B cell (primary cell): Measurements from ENCODE around the gene MYL6B. TPM values are rescaled to one million over a fixed set of nuclear protein-coding genes. Genes with fewer than 3 reads are reported as not detected.
A peak's percentile ranks its signal among the peaks of the same experiment; 100 is the strongest.

Source experiments
- ATAC-seq: fragments of 200-7000 bp; cut with Tn5 transposase; one replicate; pipeline ENCODE4 v1.10.0; 2021; ENCODE audit warnings: low read depth, mild to moderate bottlenecking, moderate number of reproducible peaks, moderate library complexity
- CTCF ChIA-PET: fragments of 350-600 bp; sonication (Branson Sonifier 250); formaldehyde crosslinking; loops from one replicate; lab custom pipeline; 2021; ENCODE audit warnings: antibody characterized with exemption, inconsistent platforms; lab: Charles Lee
- POLR2A ChIA-PET: fragments of 350-600 bp; sonication (Branson Sonifier 250); formaldehyde crosslinking; loops from one replicate; lab custom pipeline; 2021; ENCODE audit warnings: antibody characterized with exemption; lab: Charles Lee
- DNase-seq: peaks from one replicate; pipeline ENCODE4 v3.0.0; 2013
- H2AFZ ChIP-seq: 2 replicates; pipeline ENCODE4 v1.6.1; 2012; ENCODE audit warnings: mild to moderate bottlenecking, low read depth, low read length; ENCODE audit not compliant: insufficient read depth, poor library complexity, severe bottlenecking
- H3K27ac ChIP-seq, 2 donors: 1 replicate in 1 of 2; 2 replicates in 1 of 2; pipeline ENCODE4 v1.5.1; 2012 to 2013; ENCODE audit warnings: low read length in 2 of 2, mild to moderate bottlenecking in 2 of 2, moderate library complexity in 1 of 2
- H3K27me3 ChIP-seq, 4 experiments: fragments of 200-600 bp in 1 of 4; sonication (generic) in 1 of 4; replicated peaks in 1 of 4; 1 replicate in 2 of 4; 2 replicates in 2 of 4; pipeline versions ENCODE4 v1.6.1 to v1.7.0; 2013 to 2016; ENCODE audit warnings: low read length in 3 of 4, mild to moderate bottlenecking in 2 of 4, mixed read lengths in 1 of 4, moderate library complexity in 1 of 4; ENCODE audit not compliant: insufficient read depth in 4 of 4, control insufficient read depth in 3 of 4; ENCODE audit errors: control extremely low read depth in 1 of 4
- H3K36me3 ChIP-seq, 2 experiments: replicated peaks in 1 of 2; 1 replicate in 1 of 2; 2 replicates in 1 of 2; pipeline versions ENCODE4 v1.6.1 to v1.7.1; 2013; ENCODE audit warnings: low read length in 1 of 2; ENCODE audit not compliant: insufficient read depth in 2 of 2, control insufficient read depth in 1 of 2; ENCODE audit errors: control extremely low read depth in 1 of 2, extremely low read depth in 1 of 2
- H3K4me1 ChIP-seq, 2 donors: fragments of 200-600 bp in 1 of 2; sonication (generic) in 1 of 2; 1 replicate in 1 of 2; 2 replicates in 1 of 2; pipeline versions ENCODE4 v1.5.1 to v1.6.1; 2013 to 2017; ENCODE audit warnings: low read length in 2 of 2; ENCODE audit not compliant: control insufficient read depth in 2 of 2, insufficient read depth in 2 of 2
- H3K4me2 ChIP-seq: replicated peaks from 2 replicates; pipeline ENCODE3; 2012; ENCODE audit warnings: mild to moderate bottlenecking, low read depth, low read length; ENCODE audit not compliant: poor library complexity, severe bottlenecking
- H3K4me3 ChIP-seq, 5 experiments: fragments of 200-600 bp in 1 of 5; sonication (generic) in 1 of 5; 1 replicate in 3 of 5; 2 replicates in 2 of 5; pipeline versions ENCODE4 v1.5.1 to v1.7.0; 2011 to 2016; ENCODE audit warnings: low read length in 4 of 5, mild to moderate bottlenecking in 4 of 5, low read depth in 2 of 5, control low read depth in 1 of 5, moderate library complexity in 1 of 5; ENCODE audit not compliant: insufficient read depth in 1 of 5; ENCODE audit errors: control extremely low read depth in 1 of 5, extremely low read depth in 1 of 5
- H3K79me2 ChIP-seq: fragments of 200-600 bp; sonication (generic); one replicate; pipeline ENCODE4 v1.6.0; 2016; ENCODE audit warnings: low read length; ENCODE audit not compliant: control insufficient read depth, insufficient read depth
- H3K9ac ChIP-seq: fragments of 200-600 bp; sonication (generic); 2 replicates; pipeline ENCODE4 v1.6.1; 2017; ENCODE audit warnings: mild to moderate bottlenecking, low read length, moderate library complexity
- H3K9me3 ChIP-seq, 3 donors: one replicate each; pipeline versions ENCODE4 v1.6.1 to v1.7.1; 2013; ENCODE audit warnings: low read length in 2 of 3; ENCODE audit not compliant: control insufficient read depth in 2 of 3, insufficient read depth in 1 of 3; ENCODE audit errors: control extremely low read depth in 1 of 3
- H4K20me1 ChIP-seq: 2 replicates; pipeline ENCODE4 v1.6.0; 2012; ENCODE audit warnings: mild to moderate bottlenecking, low read length; ENCODE audit not compliant: insufficient read depth, control insufficient read depth, poor library complexity, severe bottlenecking
- H3K27ac Mint-ChIP-seq: one replicate; pipeline ENCODE4 v1.8.0; 2021; ENCODE audit warnings: mixed read lengths
- H3K27me3 Mint-ChIP-seq: one replicate; pipeline ENCODE4 v1.8.0; 2021; ENCODE audit warnings: mixed read lengths
- H3K4me1 Mint-ChIP-seq: one replicate; pipeline ENCODE4 v1.8.0; 2021; ENCODE audit warnings: mixed read lengths
- H3K4me3 Mint-ChIP-seq: one replicate; pipeline ENCODE4 v1.8.0; 2021; ENCODE audit warnings: mixed read lengths
- H3K9me3 Mint-ChIP-seq: one replicate; pipeline ENCODE4 v1.8.0; 2022; ENCODE audit warnings: mixed read lengths; ENCODE audit not compliant: insufficient read depth
- EZH2 ChIP-seq: IDR thresholded peaks from 2 replicates; pipeline ENCODE4 v1.6.1; 2012; ENCODE audit warnings: borderline replicate concordance, low read depth, mild to moderate bottlenecking, moderate library complexity, low read length; ENCODE audit not compliant: insufficient read depth, poor library complexity, severe bottlenecking
- WGBS: methylation state at CpG from one replicate; pipeline ENCODE4 v1.1.5; 2013; ENCODE audit warnings: missing lambda C conversion rate; ENCODE audit not compliant: insufficient coverage; 5-methylcytosine and 5-hydroxymethylcytosine counted together
- intact Hi-C: fragments of 100-400 bp; cut with micrococcal nuclease; formaldehyde crosslinking; loops from one replicate; pipeline ENCODE4 v1.10.0; 2022
- polyA plus RNA-seq: library from polyadenylated mRNA; depleted of rRNA; stranded (reverse); fragments of >200 nt; gene quantifications from 2 replicates; pipeline ENCODE4 v1.2.3, GENCODE V29; 2012
- total RNA-seq, 2 donors: library from RNA; stranded (reverse); fragments of 120-200 nt in 1 of 2; gene quantifications; 1 replicate in 1 of 2; 2 replicates in 1 of 2; pipeline versions ENCODE4 v1.2.3 to v1.2.4, GENCODE V29; 2013 to 2022
- TF ChIP-seq, protein P1 (sequence below): fragments of 200-600 bp; IDR thresholded peaks from one replicate; pipeline ENCODE4 v1.8.0; 2022; ENCODE audit warnings: antibody characterized with exemption, mild to moderate bottlenecking

The MYL6B gene
- total and polyA plus RNA-seq, 2 donors (not counting 1 experiment from before 2014, with no cell fraction given) = 25.7 to 27.8 TPM

DNA sequence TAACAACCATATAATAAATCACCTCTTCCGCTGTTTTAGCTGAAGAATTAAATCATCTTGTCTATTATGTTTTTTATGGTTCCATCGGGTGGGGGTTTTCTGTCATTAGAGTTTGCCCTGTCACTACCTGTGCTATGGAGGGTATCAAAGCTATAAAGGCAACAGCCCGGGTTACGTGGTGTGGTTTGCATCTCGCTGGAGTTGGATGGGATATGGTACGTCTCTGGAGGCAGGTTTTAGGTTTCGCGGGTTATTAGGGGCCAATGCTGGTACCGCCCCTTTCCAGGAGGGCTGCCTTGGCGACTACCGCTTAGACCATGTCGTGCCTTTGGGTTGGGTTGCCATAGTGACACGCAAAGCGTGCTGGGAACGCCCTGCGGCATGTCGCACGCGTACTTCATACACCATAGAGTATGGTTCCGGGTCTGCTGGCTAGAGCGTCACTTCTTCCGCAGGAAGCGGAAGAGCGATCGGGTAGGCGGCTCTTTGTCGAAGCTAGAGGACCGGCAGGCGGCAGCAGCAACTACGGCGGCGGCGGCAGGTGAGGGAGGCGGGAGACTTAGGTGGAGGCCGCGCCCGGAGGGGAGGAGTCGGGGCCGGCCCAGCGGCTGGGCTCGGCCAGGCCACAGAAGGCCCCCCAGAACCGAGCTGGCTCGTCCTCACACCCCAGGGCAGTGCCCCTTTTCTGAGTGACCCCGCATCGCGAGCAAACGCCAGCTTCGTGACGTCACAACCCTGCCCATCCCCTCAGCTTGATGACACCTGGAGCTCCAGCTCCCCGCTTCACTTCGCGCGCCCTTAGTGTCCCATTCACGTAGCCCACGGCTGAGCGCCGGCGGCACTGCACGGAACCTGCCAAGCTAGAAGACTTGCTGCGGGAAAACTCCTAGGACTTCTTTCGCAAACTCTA lies 34.4 kb upstream of the MYL6B start, which contains the start of gene ZC3H10:
ZC3H10 (plus strand) TSS at position 489 of the 910 bp plus-strand sequence. CDS start 2,297 bp downstream, outside the sequence.
- Histone ChIP-seq H3K4me3 (peak within 1 kb of the TSS; percentile 66 to 99 (median 97)), H3K4me2 (peak within 1 kb of the TSS; percentile 85), H3K9me3 (no peaks in the 10 kb centered on the region), H4K20me1 (peaks cover 4% of the 10 kb centered on the region), H3K9ac (peak within 1 kb of the TSS; percentile 95), H3K36me3 (peaks cover 0 to 36% of the 10 kb centered on the region in 2 experiments), H3K79me2 (peaks cover 48% of the 10 kb centered on the region), H2AFZ (peak within 1 kb of the TSS; percentile 79), H3K27ac (peak within 1 kb of the TSS; percentile 94 to 95), H3K27me3 (no peaks in the 10 kb centered on the region), H3K4me1 (peaks cover 17 to 30% of the 10 kb centered on the region in 2 donors)
- DNase-seq (peak; percentile 99), ATAC-seq (peak; percentile 76)
- Mint-ChIP-seq H3K9me3 (no peaks in the 10 kb centered on the region), H3K27me3 (no peaks in the 10 kb centered on the region), H3K4me3 (peak within 1 kb of the TSS; percentile 99), H3K4me1 (peaks cover 36% of the 10 kb centered on the region), H3K27ac (peak within 1 kb of the TSS; percentile 99)
- intact Hi-C loops = loop anchor here (1.0 to 5.0 kb wide), 17 partner anchors 8 to 1634 kb away; partner anchors contain the start of genes ANKRD52, CDK4, COQ10A and CS
- ChIA-PET POLR2A (interaction anchor here (0.6 to 4.4 kb wide), 18 partner anchors 10 to 516 kb away, joined by 3 to 49 read pairs (median 6); partner anchors contain the start of genes ANKRD52, ESYT1, MYL6 and MYL6B), CTCF (interaction anchor here (0.6 to 13.8 kb wide), 38 partner anchors 9 to 993 kb away, joined by 3 to 247 read pairs (median 4); partner anchors contain the start of genes ANKRD52, CNPY2, ERBB3 and ESYT1)
- WGBS = under 1% methylated on average over 60 of the region's 61 CpGs
- TF ChIP-seq, protein P1, sequence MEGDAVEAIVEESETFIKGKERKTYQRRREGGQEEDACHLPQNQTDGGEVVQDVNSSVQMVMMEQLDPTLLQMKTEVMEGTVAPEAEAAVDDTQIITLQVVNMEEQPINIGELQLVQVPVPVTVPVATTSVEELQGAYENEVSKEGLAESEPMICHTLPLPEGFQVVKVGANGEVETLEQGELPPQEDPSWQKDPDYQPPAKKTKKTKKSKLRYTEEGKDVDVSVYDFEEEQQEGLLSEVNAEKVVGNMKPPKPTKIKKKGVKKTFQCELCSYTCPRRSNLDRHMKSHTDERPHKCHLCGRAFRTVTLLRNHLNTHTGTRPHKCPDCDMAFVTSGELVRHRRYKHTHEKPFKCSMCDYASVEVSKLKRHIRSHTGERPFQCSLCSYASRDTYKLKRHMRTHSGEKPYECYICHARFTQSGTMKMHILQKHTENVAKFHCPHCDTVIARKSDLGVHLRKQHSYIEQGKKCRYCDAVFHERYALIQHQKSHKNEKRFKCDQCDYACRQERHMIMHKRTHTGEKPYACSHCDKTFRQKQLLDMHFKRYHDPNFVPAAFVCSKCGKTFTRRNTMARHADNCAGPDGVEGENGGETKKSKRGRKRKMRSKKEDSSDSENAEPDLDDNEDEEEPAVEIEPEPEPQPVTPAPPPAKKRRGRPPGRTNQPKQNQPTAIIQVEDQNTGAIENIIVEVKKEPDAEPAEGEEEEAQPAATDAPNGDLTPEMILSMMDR = peak; percentile 61
- TF ChIP-seq EZH2 = no peak
